Uterus (tissue), 2 donors: ENCODE results near the gene TADA2B.

Experiments used
- CTCF ChIP-seq, 4 experiments: fragments of 200-600 bp in 2 of 4; fragments of 450-650 bp in 2 of 4; sonication (generic) in 2 of 4; IDR thresholded peaks; one replicate each; pipeline ENCODE4 v1.5.1; 2016 to 2019; ENCODE audit warnings: antibody characterized with exemption in 4 of 4, mild to moderate bottlenecking in 2 of 4, moderate library complexity in 1 of 4
- POLR2A ChIP-seq, 2 donors: fragments of 450-650 bp; IDR thresholded peaks; one replicate each; pipeline ENCODE4 v1.6.1; 2016; ENCODE audit warnings: antibody characterized with exemption in 2 of 2, mild to moderate bottlenecking in 1 of 2, moderate library complexity in 1 of 2

DNA sequence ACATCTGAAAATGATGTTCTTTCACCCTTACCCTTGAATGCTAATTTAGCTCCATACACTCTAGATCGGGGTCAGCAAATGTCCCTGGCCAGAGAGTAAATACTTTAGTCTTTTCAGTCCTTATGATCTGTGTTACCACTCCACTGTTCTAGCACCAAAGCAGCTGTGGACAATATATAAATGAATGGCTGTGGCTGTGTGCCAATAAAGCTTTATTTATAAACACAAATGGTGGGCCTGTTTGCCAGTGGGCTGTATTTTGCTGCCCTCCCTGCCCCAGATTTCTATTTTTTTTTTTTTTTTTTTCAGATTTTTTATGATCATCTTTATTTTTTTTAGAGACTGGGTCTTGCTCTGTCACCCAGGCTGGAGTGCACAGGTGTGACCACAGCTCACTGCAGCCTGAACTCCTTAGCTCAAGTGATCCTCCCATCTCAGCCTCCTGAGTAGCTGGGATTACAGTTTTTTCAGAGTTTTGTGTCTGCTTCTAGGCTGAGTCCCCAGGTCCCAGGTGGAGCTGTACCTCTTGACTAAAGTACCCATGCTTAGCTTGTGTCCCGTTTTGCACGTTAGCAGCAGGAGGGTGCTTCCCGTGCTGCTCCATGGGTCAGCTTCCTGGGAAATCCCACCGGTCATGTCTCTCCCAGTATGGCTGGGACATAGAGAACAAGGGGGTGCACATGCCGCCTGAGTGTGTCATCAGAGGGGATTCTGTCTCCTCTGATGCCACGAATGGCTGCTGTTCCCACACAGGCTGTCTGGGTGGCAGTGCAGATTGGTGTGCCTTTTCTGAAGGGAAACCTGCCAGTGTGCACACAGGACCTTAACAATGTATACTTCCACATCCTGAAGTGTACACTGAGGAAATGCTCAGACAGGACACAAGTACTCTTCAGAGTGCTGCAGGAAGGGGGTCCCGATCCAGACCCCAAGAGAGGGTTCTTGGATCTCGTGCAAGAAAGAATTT, 40.7 kb downstream of the TADA2B start:
- no peak for TF ChIP-seq CTCF (IDR thresholded peaks at IDR 0.05)
- no peak for TF ChIP-seq POLR2A (IDR thresholded peaks at IDR 0.05)
